D721Med (cell line): ENCODE data around the gene NDUFA7.

ENCODE experiments used
- DNase-seq: peaks from one replicate; pipeline ENCODE4 v3.0.0; 2011; ENCODE audit warnings: low spot score; ENCODE audit not compliant: insufficient read length
- FAIRE-seq: peaks from 2 replicates; lab custom pipeline; 2011; peaks lifted over from hg19 to GRCh38; lab: Jason Lieb, UNC
- CTCF ChIP-seq: IDR thresholded peaks from 2 replicates; pipeline ENCODE4 v1.5.1; 2012; ENCODE audit warnings: mild to moderate bottlenecking, control low read depth; ENCODE audit not compliant: insufficient read depth; ENCODE audit errors: missing control alignments

The NDUFA7 gene

GRCh38 chr19:8331263-8331845, 10.2 kb upstream of the NDUFA7 start:
- FAIRE-seq, result no peak
- TF ChIP-seq CTCF, result no peak

GRCh38 chr19:8329996-8330395, 8.8 kb upstream of the NDUFA7 start:
- FAIRE-seq (no peak), DNase-seq (no peak)
- TF ChIP-seq CTCF, result no peak

More at GRCh38 chr19:8331263-8331845, 10.2 kb upstream of the NDUFA7 start:
- no peak for DNase-seq

- DNase-seq, result no peak
- TF ChIP-seq CTCF, result no peak
- FAIRE-seq, result no peak
Measured at GRCh38 chr19:8325454-8325853, 4.3 kb upstream of the NDUFA7 start.

- TF ChIP-seq CTCF, result no peak
- FAIRE-seq, result no peak
- no peak for DNase-seq
Measured at GRCh38 chr19:8324186-8325050, 3.2 kb upstream of the NDUFA7 start.

GRCh38 chr19:8323781-8324185, 2.6 kb upstream of the NDUFA7 start:
- DNase-seq (no peak), FAIRE-seq (no peak)
- TF ChIP-seq CTCF, result no peak

- FAIRE-seq (no peak), DNase-seq (no peak)
- TF ChIP-seq CTCF, result no peak
Measured at GRCh38 chr19:8322638-8322997, 1.4 kb upstream of the NDUFA7 start.
